Measurements from ENCODE around the gene RPL37A.
"Not testable (repeated sequence)": the region's sequence is repeated elsewhere in the genome, so short reads cannot be mapped to it uniquely, and the experiment has no call there.

The RPL37A gene

DNA sequence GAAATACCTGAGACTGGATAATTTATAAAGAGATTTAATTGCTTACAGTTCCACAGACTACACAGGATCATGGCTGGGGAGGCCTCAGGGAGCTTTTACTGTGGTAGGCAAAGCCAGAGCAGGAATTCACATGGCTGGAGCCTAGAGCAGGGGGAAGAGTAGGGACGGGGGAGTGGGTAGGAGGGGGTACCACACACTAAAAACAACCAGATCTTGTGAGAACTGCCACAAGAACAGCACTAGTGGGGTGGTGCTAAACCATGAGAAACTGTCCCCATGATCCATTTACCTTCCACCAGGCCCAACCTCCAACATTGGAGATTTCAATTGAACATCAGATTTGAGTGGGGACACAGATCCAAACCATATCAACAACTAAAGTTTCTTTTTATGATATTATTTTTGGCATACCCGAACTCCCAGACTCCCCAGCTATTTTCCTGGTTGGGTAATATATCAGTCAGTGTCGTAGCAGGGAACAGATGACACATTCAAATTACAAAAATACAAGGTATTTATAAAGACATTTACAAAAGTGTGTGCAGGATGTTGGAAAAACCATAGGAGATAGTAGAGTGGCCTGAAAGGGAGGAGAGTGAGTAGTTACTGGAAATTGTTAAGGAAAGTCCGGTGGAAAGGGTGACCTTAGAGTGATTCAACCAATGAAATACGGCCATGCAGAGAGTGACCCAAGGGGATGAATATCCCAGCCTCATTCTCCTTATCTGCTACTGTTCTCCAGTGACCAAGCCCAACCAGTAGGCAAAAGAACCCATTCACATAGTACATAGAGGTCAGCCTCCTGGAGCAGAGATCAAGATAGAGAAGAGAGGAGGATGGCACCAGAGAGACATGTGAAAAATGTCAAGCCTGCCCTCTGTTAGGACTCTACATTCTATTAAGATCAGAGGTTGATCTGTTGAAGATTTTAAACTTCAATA, 8.8 kb downstream of the RPL37A start:
- Histone ChIP-seq H3K79me2 (ENCODE audit: insufficient read depth, low read depth) (no peaks in the 10 kb centered on the region), H3K27me3 (ENCODE audit: insufficient read depth, low read depth) (no peaks in the 10 kb centered on the region), H3K4me2 (no peak overlapping the region), H3K9ac (no peak overlapping the region), H3K27ac (no peak overlapping the region), H3K4me3 (IDR thresholded peaks at IDR 0.05; ENCODE audit: insufficient read depth, low read depth, low read length) (no peak overlapping the region), H2AFZ (ENCODE audit: low read depth) (no peak overlapping the region), H3K36me3 (ENCODE audit: insufficient read depth) (peaks cover 4% of the 10 kb centered on the region; the same call in 1 of the 2 replicates), H3K4me1 (ENCODE audit: low read depth, poor library complexity, severe bottlenecking) (no peaks in the 10 kb centered on the region), H4K20me1 (ENCODE audit: insufficient read depth) (no peaks in the 10 kb centered on the region; the same call in 1 of the 2 replicates)
- TF ChIP-seq, protein P1, sequence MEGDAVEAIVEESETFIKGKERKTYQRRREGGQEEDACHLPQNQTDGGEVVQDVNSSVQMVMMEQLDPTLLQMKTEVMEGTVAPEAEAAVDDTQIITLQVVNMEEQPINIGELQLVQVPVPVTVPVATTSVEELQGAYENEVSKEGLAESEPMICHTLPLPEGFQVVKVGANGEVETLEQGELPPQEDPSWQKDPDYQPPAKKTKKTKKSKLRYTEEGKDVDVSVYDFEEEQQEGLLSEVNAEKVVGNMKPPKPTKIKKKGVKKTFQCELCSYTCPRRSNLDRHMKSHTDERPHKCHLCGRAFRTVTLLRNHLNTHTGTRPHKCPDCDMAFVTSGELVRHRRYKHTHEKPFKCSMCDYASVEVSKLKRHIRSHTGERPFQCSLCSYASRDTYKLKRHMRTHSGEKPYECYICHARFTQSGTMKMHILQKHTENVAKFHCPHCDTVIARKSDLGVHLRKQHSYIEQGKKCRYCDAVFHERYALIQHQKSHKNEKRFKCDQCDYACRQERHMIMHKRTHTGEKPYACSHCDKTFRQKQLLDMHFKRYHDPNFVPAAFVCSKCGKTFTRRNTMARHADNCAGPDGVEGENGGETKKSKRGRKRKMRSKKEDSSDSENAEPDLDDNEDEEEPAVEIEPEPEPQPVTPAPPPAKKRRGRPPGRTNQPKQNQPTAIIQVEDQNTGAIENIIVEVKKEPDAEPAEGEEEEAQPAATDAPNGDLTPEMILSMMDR (conservative IDR thresholded peaks at IDR 0.05; ENCODE audit: low read depth, low read length): no peak

- H3K4me2 ChIP-seq: no peak overlapping the region
- no peaks in the 10 kb centered on the region for H3K4me1 ChIP-seq (ENCODE audit: low read depth, poor library complexity, severe bottlenecking)
- H3K4me3 ChIP-seq (IDR thresholded peaks at IDR 0.05; ENCODE audit: insufficient read depth, low read depth, low read length): no peak overlapping the region
- no peak overlapping the region for H2AFZ ChIP-seq (ENCODE audit: low read depth)
- H3K79me2 ChIP-seq (ENCODE audit: insufficient read depth, low read depth): no peaks in the 10 kb centered on the region
- no peaks in the 10 kb centered on the region for H3K27me3 ChIP-seq (ENCODE audit: insufficient read depth, low read depth)
- TF ChIP-seq, protein P1 (conservative IDR thresholded peaks at IDR 0.05; ENCODE audit: low read depth, low read length): no peak
- no peak overlapping the region for H3K27ac ChIP-seq
- no peaks in the 10 kb centered on the region for H3K36me3 ChIP-seq (ENCODE audit: insufficient read depth)
- no peak overlapping the region for H3K9ac ChIP-seq
- no peaks in the 10 kb centered on the region; the same call in 1 of the 2 replicates for H4K20me1 ChIP-seq (ENCODE audit: insufficient read depth)
Observed at GRCh38 chr2:216508229-216508628, 9.6 kb downstream of the RPL37A start.

DNA sequence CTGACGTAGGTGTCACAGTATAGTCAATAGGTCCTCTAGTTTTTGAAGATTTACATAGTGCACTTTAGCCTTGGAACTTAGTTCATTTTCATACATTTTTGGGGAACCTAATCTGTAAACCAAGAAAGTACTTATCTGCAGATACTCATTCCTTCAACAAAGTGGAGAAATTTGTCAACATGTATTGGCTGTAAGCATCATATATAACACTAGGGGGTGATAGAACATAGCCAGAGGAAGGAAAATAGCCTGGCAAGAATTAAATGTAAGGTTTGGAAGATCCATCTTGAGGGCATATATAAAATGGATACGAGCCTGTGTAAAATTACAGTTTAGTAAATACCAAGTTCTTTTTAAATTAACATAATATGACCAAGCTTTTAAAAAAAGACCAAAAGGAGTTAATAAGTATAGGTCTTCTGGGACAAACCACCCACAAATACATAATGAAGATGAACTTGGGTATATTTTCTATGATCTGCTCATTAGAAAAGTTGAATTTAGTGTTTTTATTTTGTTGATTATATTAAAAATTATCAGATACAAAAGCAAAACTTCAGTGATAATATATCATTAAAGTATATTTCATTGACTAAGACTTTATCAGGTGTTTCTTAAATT, 18.2 kb downstream of the RPL37A start:
- Histone ChIP-seq H3K79me2 (ENCODE audit: insufficient read depth, low read depth) (no peaks in the 10 kb centered on the region), H3K4me3 (IDR thresholded peaks at IDR 0.05; ENCODE audit: insufficient read depth, low read depth, low read length) (no peak overlapping the region), H3K27me3 (ENCODE audit: insufficient read depth, low read depth) (no peaks in the 10 kb centered on the region), H3K4me1 (ENCODE audit: low read depth, poor library complexity, severe bottlenecking) (no peaks in the 10 kb centered on the region), H3K9ac (no peak overlapping the region), H3K36me3 (ENCODE audit: insufficient read depth) (no peaks in the 10 kb centered on the region), H3K4me2 (no peak overlapping the region), H2AFZ (ENCODE audit: low read depth) (no peak overlapping the region), H3K27ac (no peak overlapping the region), H4K20me1 (ENCODE audit: insufficient read depth) (no peaks in the 10 kb centered on the region)
- TF ChIP-seq, protein P1 (conservative IDR thresholded peaks at IDR 0.05; ENCODE audit: low read depth, low read length): peak; percentile 84

GRCh38 chr2:216517447-216518225, 19.0 kb downstream of the RPL37A start:
- no peaks in the 10 kb centered on the region for H3K27me3 ChIP-seq (ENCODE audit: insufficient read depth, low read depth)
- H4K20me1 ChIP-seq (ENCODE audit: insufficient read depth): no peaks in the 10 kb centered on the region

GRCh38 chr2:216518566-216519119, 20.0 kb downstream of the RPL37A start:
- H3K4me1 ChIP-seq (ENCODE audit: low read depth, poor library complexity, severe bottlenecking); H3K79me2 ChIP-seq (ENCODE audit: insufficient read depth, low read depth); H3K27ac ChIP-seq; H3K4me2 ChIP-seq; H4K20me1 ChIP-seq (ENCODE audit: insufficient read depth); H2AFZ ChIP-seq (ENCODE audit: low read depth); H3K9ac ChIP-seq; H3K27me3 ChIP-seq (ENCODE audit: insufficient read depth, low read depth); H3K4me3 ChIP-seq (IDR thresholded peaks at IDR 0.05; ENCODE audit: insufficient read depth, low read depth, low read length); H3K36me3 ChIP-seq (ENCODE audit: insufficient read depth): not testable (repeated sequence)

More at GRCh38 chr2:216517447-216518225, 19.0 kb downstream of the RPL37A start:
- no peaks in the 10 kb centered on the region for H3K36me3 ChIP-seq (ENCODE audit: insufficient read depth)
- H3K79me2 ChIP-seq (ENCODE audit: insufficient read depth, low read depth): no peaks in the 10 kb centered on the region
- no peak overlapping the region for H3K4me3 ChIP-seq (IDR thresholded peaks at IDR 0.05; ENCODE audit: insufficient read depth, low read depth, low read length)
- no peak overlapping the region for H3K9ac ChIP-seq
- TF ChIP-seq, protein P1 (conservative IDR thresholded peaks at IDR 0.05; ENCODE audit: low read depth, low read length): no peak
- no peak overlapping the region for H2AFZ ChIP-seq (ENCODE audit: low read depth)
- H3K4me2 ChIP-seq: no peak overlapping the region
- H3K4me1 ChIP-seq (ENCODE audit: low read depth, poor library complexity, severe bottlenecking): no peaks in the 10 kb centered on the region
- no peak overlapping the region for H3K27ac ChIP-seq
